CD14-positive monocyte (primary cell): ENCODE measurements around the gene GTSF1L. TPM values are rescaled to one million over a fixed set of nuclear protein-coding genes. Genes with fewer than 3 reads are reported as not detected.

Experiments
- DNase-seq, 3 donors: peaks; one replicate each; pipeline ENCODE4 v3.0.0-alpha.2; 2011 to 2022
- H2AFZ ChIP-seq: 2 replicates; pipeline ENCODE4 v1.6.0; 2012; ENCODE audit warnings: mild to moderate bottlenecking, low read depth, low read length, inconsistent platforms; ENCODE audit not compliant: insufficient read depth, poor library complexity, severe bottlenecking
- H3K27ac ChIP-seq, 2 donors: 1 replicate in 1 of 2; 2 replicates in 1 of 2; pipeline ENCODE4 v1.5.1; 2012 to 2013; ENCODE audit warnings: low read length in 2 of 2, control low read depth in 1 of 2, inconsistent platforms in 1 of 2, low read depth in 1 of 2, mild to moderate bottlenecking in 1 of 2
- H3K27me3 ChIP-seq, 2 donors: one replicate each; pipeline versions ENCODE4 v1.6.0 to v1.6.1; 2011 to 2013; ENCODE audit warnings: low read length in 2 of 2; ENCODE audit not compliant: control insufficient read depth in 2 of 2, insufficient read depth in 2 of 2
- H3K36me3 ChIP-seq, 2 donors: replicated peaks in 1 of 2; 1 replicate in 1 of 2; 2 replicates in 1 of 2; pipeline versions ENCODE4 v1.5.1 to v1.6.1; 2012 to 2013; ENCODE audit warnings: low read length in 2 of 2, control low read depth in 1 of 2, inconsistent platforms in 1 of 2, mild to moderate bottlenecking in 1 of 2; ENCODE audit not compliant: insufficient read depth in 2 of 2, control insufficient read depth in 1 of 2
- H3K4me1 ChIP-seq, 2 donors: 1 replicate in 1 of 2; 2 replicates in 1 of 2; pipeline versions ENCODE4 v1.5.1 to v1.6.1; 2012 to 2013; ENCODE audit warnings: low read length in 2 of 2, control low read depth in 1 of 2, inconsistent platforms in 1 of 2, mild to moderate bottlenecking in 1 of 2, moderate library complexity in 1 of 2; ENCODE audit not compliant: insufficient read depth in 2 of 2, control insufficient read depth in 1 of 2
- H3K4me2 ChIP-seq: replicated peaks from 2 replicates; pipeline ENCODE3; 2012; ENCODE audit warnings: low read length, moderate library complexity, mild to moderate bottlenecking; ENCODE audit not compliant: poor library complexity, severe bottlenecking; ENCODE audit errors: extremely low read depth
- H3K4me3 ChIP-seq, 3 experiments: fragments of 200-600 bp in 1 of 3; sonication (generic) in 1 of 3; replicated peaks in 1 of 3; 1 replicate in 2 of 3; 2 replicates in 1 of 3; pipeline ENCODE4 v1.5.1; 2011 to 2013; ENCODE audit warnings: low read length in 3 of 3, mild to moderate bottlenecking in 3 of 3, control low read depth in 2 of 3, low read depth in 2 of 3, inconsistent platforms in 1 of 3, moderate library complexity in 1 of 3
- H3K79me2 ChIP-seq: 2 replicates; pipeline ENCODE4 v1.6.0; 2012; ENCODE audit warnings: mild to moderate bottlenecking, control low read depth, inconsistent platforms, low read length, moderate library complexity; ENCODE audit not compliant: insufficient read depth
- H3K9ac ChIP-seq: 2 replicates; pipeline ENCODE4 v1.6.0; 2017; ENCODE audit warnings: low read length, mild to moderate bottlenecking; ENCODE audit not compliant: insufficient read depth, poor library complexity, severe bottlenecking
- H3K9me3 ChIP-seq, 2 donors: replicated peaks in 1 of 2; 1 replicate in 1 of 2; 2 replicates in 1 of 2; pipeline versions ENCODE4 v1.5.1 to v1.6.1; 2012 to 2013; ENCODE audit warnings: low read length in 2 of 2, control low read depth in 1 of 2; ENCODE audit not compliant: control insufficient read depth in 1 of 2, insufficient read depth in 1 of 2
- H4K20me1 ChIP-seq: 2 replicates; pipeline ENCODE4 v1.6.0; 2012; ENCODE audit warnings: mild to moderate bottlenecking, low read length, control low read depth, moderate library complexity; ENCODE audit not compliant: insufficient read depth
- H3K27ac Mint-ChIP-seq, 7 donors: one replicate each; pipeline ENCODE4 v1.8.0; 2020; ENCODE audit warnings: mild to moderate bottlenecking in 7 of 7, mixed read lengths in 7 of 7, moderate library complexity in 6 of 7, inconsistent platforms in 2 of 7
- H3K27me3 Mint-ChIP-seq, 3 donors: one replicate each; pipeline ENCODE4 v1.8.0; 2021 to 2022; ENCODE audit warnings: low read depth in 3 of 3, mild to moderate bottlenecking in 3 of 3, mixed read lengths in 3 of 3, moderate library complexity in 3 of 3, inconsistent platforms in 1 of 3
- H3K36me3 Mint-ChIP-seq, 2 donors: one replicate each; pipeline ENCODE4 v1.8.0; 2020; ENCODE audit warnings: mixed read lengths in 2 of 2, inconsistent platforms in 1 of 2, mild to moderate bottlenecking in 1 of 2
- H3K4me1 Mint-ChIP-seq: one replicate; pipeline ENCODE4 v1.8.0; 2020; ENCODE audit warnings: mild to moderate bottlenecking, mixed read lengths
- H3K4me3 Mint-ChIP-seq, 2 donors: one replicate each; pipeline ENCODE4 v1.8.0; 2020; ENCODE audit warnings: mild to moderate bottlenecking in 2 of 2, mixed read lengths in 2 of 2, moderate library complexity in 1 of 2
- H3K9me3 Mint-ChIP-seq, 7 donors: one replicate each; pipeline ENCODE4 v1.8.0; 2020 to 2022; ENCODE audit warnings: mixed read lengths in 7 of 7, mild to moderate bottlenecking in 6 of 7, moderate library complexity in 6 of 7, inconsistent platforms in 2 of 7
- WGBS: methylation state at CpG from one replicate; pipeline ENCODE4 v1.1.5; 2013; ENCODE audit warnings: missing lambda C conversion rate; ENCODE audit not compliant: insufficient coverage; 5-methylcytosine and 5-hydroxymethylcytosine counted together
- intact Hi-C, 2 donors: fragments of 100-400 bp; cut with micrococcal nuclease; formaldehyde crosslinking; loops; one replicate each; pipeline versions ENCODE4 v1.15.0 to v1.15.1; 2023
- polyA plus RNA-seq, 3 donors: library from polyadenylated mRNA; depleted of rRNA in 1 of 3; unstranded in 2 of 3; stranded (reverse) in 1 of 3; fragments of 300-500 nt in 2 of 3; fragments of >200 nt in 1 of 3; fragmentation: Illumina TruSeq in 2 of 3; gene quantifications; 1 replicate in 2 of 3; 2 replicates in 1 of 3; pipeline ENCODE4 v1.2.3, GENCODE V29; 2012 to 2021
- TF ChIP-seq, protein P1 (sequence below): fragments of 200-600 bp; IDR thresholded peaks from one replicate; pipeline ENCODE4 v1.8.0; 2022; ENCODE audit warnings: antibody characterized with exemption, mild to moderate bottlenecking

Gene GTSF1L
- polyA plus RNA-seq, 3 donors: not detected

DNA sequence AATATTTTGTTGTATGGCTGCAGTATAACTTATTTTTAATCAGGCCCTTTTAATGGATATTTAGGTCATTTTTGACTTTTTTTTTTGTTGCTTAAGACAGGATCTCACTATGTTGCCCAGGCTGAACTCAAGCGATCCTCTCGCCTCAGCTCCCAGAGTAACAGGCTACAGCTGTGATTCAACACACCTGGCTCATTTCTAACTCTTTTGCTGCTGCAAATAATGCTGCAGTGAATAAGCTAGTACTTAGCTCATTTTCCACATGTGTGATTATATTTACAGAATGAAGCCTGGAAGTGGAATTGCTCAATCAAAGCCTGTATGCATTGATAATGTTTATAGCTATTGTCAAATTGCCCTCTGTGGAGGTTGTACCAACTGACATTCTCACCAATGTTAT is 1.1 kb downstream of the GTSF1L start:
- H3K9me3 Mint-ChIP-seq: peaks cover 0 to 7% (median 0%) of the 10 kb centered on the region in 7 donors
- H3K4me1 Mint-ChIP-seq: peaks cover 12% of the 10 kb centered on the region
- H3K27me3 Mint-ChIP-seq: peaks cover 2 to 8% (median 5%) of the 10 kb centered on the region in 3 donors
- H3K79me2 ChIP-seq: no peaks in the 10 kb centered on the region
- no peaks in the 10 kb centered on the region for H3K36me3 Mint-ChIP-seq
- TF ChIP-seq, protein P1, sequence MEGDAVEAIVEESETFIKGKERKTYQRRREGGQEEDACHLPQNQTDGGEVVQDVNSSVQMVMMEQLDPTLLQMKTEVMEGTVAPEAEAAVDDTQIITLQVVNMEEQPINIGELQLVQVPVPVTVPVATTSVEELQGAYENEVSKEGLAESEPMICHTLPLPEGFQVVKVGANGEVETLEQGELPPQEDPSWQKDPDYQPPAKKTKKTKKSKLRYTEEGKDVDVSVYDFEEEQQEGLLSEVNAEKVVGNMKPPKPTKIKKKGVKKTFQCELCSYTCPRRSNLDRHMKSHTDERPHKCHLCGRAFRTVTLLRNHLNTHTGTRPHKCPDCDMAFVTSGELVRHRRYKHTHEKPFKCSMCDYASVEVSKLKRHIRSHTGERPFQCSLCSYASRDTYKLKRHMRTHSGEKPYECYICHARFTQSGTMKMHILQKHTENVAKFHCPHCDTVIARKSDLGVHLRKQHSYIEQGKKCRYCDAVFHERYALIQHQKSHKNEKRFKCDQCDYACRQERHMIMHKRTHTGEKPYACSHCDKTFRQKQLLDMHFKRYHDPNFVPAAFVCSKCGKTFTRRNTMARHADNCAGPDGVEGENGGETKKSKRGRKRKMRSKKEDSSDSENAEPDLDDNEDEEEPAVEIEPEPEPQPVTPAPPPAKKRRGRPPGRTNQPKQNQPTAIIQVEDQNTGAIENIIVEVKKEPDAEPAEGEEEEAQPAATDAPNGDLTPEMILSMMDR: no peak
- DNase-seq: no peak
- no peaks in the 10 kb centered on the region for H3K4me1 ChIP-seq
- H3K4me2 ChIP-seq: no peak overlapping the region
- no peak overlapping the region for H3K4me3 Mint-ChIP-seq
- H4K20me1 ChIP-seq: no peaks in the 10 kb centered on the region
- H3K27me3 ChIP-seq: no peaks in the 10 kb centered on the region
- no peak overlapping the region for H3K4me3 ChIP-seq
- H3K36me3 ChIP-seq: no peaks in the 10 kb centered on the region
- WGBS: no CpG with 5 or more reads among the region's 2 CpGs
- no peak overlapping the region for H2AFZ ChIP-seq
- H3K27ac ChIP-seq: no peak overlapping the region
- no peak overlapping the region for H3K9ac ChIP-seq
- intact Hi-C loops: no loop called here
- no peak overlapping the region for H3K27ac Mint-ChIP-seq
- H3K9me3 ChIP-seq: no peaks in the 10 kb centered on the region

DNA sequence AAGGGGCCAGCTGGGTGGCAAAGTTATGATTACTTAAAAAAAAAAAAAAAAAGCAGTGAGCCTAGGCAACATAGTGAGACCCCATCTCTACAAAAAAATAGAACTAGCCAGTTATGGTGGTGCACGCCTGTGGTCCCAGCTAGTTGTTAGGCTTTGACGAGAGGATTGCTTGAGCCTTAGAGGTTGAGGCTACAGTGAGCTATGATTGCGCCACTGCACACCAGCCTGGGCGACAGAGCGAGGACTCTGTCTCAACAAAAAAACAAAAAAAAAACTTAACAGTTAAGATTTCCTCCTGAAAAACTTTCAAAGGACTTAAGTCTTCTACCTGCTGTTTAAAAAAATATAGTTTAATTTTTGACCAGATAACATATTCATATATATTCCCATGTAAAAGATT is 2.4 kb downstream of the GTSF1L start:
- Histone ChIP-seq H2AFZ (no peak overlapping the region), H3K27ac (no peak overlapping the region), H3K9ac (no peak overlapping the region), H3K4me3 (no peak overlapping the region), H3K4me1 (no peaks in the 10 kb centered on the region), H3K4me2 (no peak overlapping the region), H3K27me3 (no peaks in the 10 kb centered on the region), H3K9me3 (no peaks in the 10 kb centered on the region), H4K20me1 (no peaks in the 10 kb centered on the region), H3K79me2 (no peaks in the 10 kb centered on the region), H3K36me3 (no peaks in the 10 kb centered on the region)
- Mint-ChIP-seq H3K4me1 (peaks cover 12% of the 10 kb centered on the region), H3K27ac (no peak overlapping the region), H3K4me3 (no peak overlapping the region), H3K36me3 (peaks cover 0 to 3% of the 10 kb centered on the region in 2 donors), H3K27me3 (peaks cover under 1 to 6% (median 5%) of the 10 kb centered on the region in 3 donors), H3K9me3 (peaks cover 1 to 11% (median 7%) of the 10 kb centered on the region in 7 donors)
- no peak for DNase-seq
- intact Hi-C loops: no loop called here
- no CpG with 5 or more reads among the region's 5 CpGs for WGBS
- TF ChIP-seq, protein P1: no peak
